ENCODE results near the gene UFC1.

Gene UFC1

DNA sequence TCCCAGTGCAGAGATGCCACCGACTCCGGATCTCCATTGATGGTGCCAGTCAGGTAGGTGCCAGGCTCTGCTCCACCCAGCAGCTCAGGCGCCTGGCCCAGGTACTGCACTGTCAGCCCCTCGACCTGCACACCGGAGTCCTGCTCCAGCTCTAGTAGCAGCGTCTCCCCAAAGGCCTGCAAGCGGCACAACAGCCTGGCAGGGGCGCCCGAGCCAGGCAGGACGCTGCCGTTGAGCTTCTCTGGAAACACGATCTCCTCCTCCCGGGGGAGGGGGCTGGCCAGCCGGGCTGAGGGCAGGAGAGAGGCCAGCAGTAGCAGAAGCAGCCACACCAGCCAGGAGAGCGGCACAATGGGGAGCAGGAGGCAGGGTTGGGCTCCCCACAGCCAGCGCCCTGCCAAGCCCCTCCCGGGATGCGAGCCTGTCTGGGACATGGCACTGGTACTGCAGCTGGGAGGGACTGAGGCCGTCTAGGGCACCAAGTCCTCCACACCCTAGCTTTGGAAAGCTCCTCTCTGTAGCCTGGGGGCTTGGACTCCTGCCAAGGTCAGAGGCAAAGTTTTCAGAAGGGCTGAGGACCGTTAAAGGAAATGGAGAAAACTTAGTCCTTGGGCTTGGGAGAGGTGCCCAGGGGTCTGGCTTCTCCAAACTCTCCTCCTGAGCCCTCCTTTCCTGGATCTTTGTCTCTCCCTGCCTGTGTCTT lies 44.6 kb downstream of the UFC1 start:
- Mint-ChIP-seq H3K27me3 (ENCODE audit: low read depth) (no peaks in the 10 kb centered on the region), H3K27ac (no peak overlapping the region), H3K4me3 (no peak overlapping the region), H3K4me1 (ENCODE audit: low read depth) (peaks cover 28% of the 10 kb centered on the region), H3K36me3 (ENCODE audit: low read depth) (peaks cover 3% of the 10 kb centered on the region), H3K9me3 (no peaks in the 10 kb centered on the region)
- DNase-seq (ENCODE audit: low spot score) = no peak

GRCh38 chr1:161198897-161199431 lies 45.2 kb downstream of the UFC1 start, which contains the start of gene ADAMTS4:
TSS of gene ADAMTS4 (minus strand) at chr1:161199054. CDS start at chr1:161198627, 427 bp downstream.
- H3K4me3 Mint-ChIP-seq = no peak within 1 kb of the TSS
- peak within 1 kb of the TSS; percentile 96 for H3K27ac Mint-ChIP-seq
- no peaks in the 10 kb centered on the region for H3K27me3 Mint-ChIP-seq (ENCODE audit: low read depth)
- peaks cover 33% of the 10 kb centered on the region for H3K4me1 Mint-ChIP-seq (ENCODE audit: low read depth)
- no peak for DNase-seq (ENCODE audit: low spot score)
- H3K9me3 Mint-ChIP-seq = no peaks in the 10 kb centered on the region
- peaks cover 9% of the 10 kb centered on the region for H3K36me3 Mint-ChIP-seq (ENCODE audit: low read depth)

- peaks cover 39% of the 10 kb centered on the region for H3K4me1 Mint-ChIP-seq (ENCODE audit: low read depth)
Observed at GRCh38 chr1:161199506-161200139, 45.8 kb downstream of the UFC1 start.

GRCh38 chr1:161200421-161200991 lies 46.7 kb downstream of the UFC1 start:
- Mint-ChIP-seq H3K27me3 (ENCODE audit: low read depth) (no peaks in the 10 kb centered on the region), H3K4me1 (ENCODE audit: low read depth) (peaks cover 39% of the 10 kb centered on the region), H3K27ac (peak overlapping the region; percentile 96), H3K9me3 (no peaks in the 10 kb centered on the region), H3K4me3 (peak overlapping the region; percentile 17), H3K36me3 (ENCODE audit: low read depth) (peaks cover 20% of the 10 kb centered on the region)
- DNase-seq (ENCODE audit: low spot score) = no peak

More at GRCh38 chr1:161199506-161200139, 45.8 kb downstream of the UFC1 start:
- Mint-ChIP-seq H3K27ac (peak overlapping the region; percentile 96), H3K36me3 (ENCODE audit: low read depth) (peaks cover 15% of the 10 kb centered on the region), H3K4me3 (no peak overlapping the region), H3K27me3 (ENCODE audit: low read depth) (no peaks in the 10 kb centered on the region), H3K9me3 (no peaks in the 10 kb centered on the region)
- no peak for DNase-seq (ENCODE audit: low spot score)

- peak overlapping the region; percentile 94 for H3K4me3 Mint-ChIP-seq
- peak overlapping the region; percentile 96 for H3K27ac Mint-ChIP-seq
- no peaks in the 10 kb centered on the region for H3K9me3 Mint-ChIP-seq
- H3K27me3 Mint-ChIP-seq (ENCODE audit: low read depth) = no peaks in the 10 kb centered on the region
- peaks cover 25% of the 10 kb centered on the region for H3K36me3 Mint-ChIP-seq (ENCODE audit: low read depth)
- DNase-seq (ENCODE audit: low spot score) = no peak
- H3K4me1 Mint-ChIP-seq (ENCODE audit: low read depth) = peaks cover 43% of the 10 kb centered on the region
Observed at GRCh38 chr1:161200992-161201835, 47.4 kb downstream of the UFC1 start.

GRCh38 chr1:161201836-161202712 lies 48.3 kb downstream of the UFC1 start, which contains the start of gene NDUFS2:
TSS of gene NDUFS2 (plus strand) at chr1:161202367. CDS start at chr1:161202386, 19 bp downstream.
- H3K36me3 Mint-ChIP-seq (ENCODE audit: low read depth) = peaks cover 33% of the 10 kb centered on the region
- H3K4me3 Mint-ChIP-seq = peak within 1 kb of the TSS; percentile 94
- peak; percentile 93 for DNase-seq (ENCODE audit: low spot score)
- peak within 1 kb of the TSS; percentile 96 for H3K27ac Mint-ChIP-seq
- peaks cover 47% of the 10 kb centered on the region for H3K4me1 Mint-ChIP-seq (ENCODE audit: low read depth)
- no peaks in the 10 kb centered on the region for H3K9me3 Mint-ChIP-seq
- no peaks in the 10 kb centered on the region for H3K27me3 Mint-ChIP-seq (ENCODE audit: low read depth)

DNA sequence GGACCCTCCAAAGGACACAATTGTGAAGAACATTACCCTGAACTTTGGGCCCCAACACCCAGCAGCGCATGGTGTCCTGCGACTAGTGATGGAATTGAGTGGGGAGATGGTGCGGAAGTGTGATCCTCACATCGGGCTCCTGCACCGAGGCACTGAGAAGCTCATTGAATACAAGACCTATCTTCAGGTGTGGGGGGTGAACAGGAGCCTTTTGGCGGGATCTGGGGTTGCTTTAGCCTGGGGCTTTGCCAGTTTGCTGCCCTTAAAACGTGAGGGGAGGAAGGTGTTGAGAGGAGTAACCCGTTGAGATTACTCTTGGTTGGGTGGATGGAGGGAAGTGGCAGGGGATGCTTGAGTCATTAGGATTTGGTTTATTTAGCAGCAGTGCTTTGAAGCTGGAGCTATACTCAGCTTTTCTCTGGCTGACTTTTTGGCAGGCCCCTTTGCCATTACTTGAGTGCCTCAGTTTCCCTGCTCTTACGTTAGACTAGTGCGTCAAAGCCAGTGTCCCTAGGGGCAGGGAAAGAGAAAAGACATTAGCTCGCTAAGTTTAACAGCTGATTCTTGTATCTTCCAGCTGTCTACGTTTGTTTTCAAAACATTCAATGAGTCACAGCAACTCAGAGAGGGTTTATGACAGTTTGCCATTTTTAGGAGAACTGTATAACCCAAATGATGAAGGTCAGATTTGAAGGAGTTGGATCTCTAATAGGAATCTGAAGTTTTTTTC lies 52.8 kb downstream of the UFC1 start:
- no peak for DNase-seq (ENCODE audit: low spot score)
- peaks cover 38% of the 10 kb centered on the region for H3K4me1 Mint-ChIP-seq (ENCODE audit: low read depth)
- no peak overlapping the region for H3K4me3 Mint-ChIP-seq
- peaks cover 58% of the 10 kb centered on the region for H3K36me3 Mint-ChIP-seq (ENCODE audit: low read depth)
- no peaks in the 10 kb centered on the region for H3K9me3 Mint-ChIP-seq
- H3K27me3 Mint-ChIP-seq (ENCODE audit: low read depth) = no peaks in the 10 kb centered on the region
- no peak overlapping the region for H3K27ac Mint-ChIP-seq

DNA sequence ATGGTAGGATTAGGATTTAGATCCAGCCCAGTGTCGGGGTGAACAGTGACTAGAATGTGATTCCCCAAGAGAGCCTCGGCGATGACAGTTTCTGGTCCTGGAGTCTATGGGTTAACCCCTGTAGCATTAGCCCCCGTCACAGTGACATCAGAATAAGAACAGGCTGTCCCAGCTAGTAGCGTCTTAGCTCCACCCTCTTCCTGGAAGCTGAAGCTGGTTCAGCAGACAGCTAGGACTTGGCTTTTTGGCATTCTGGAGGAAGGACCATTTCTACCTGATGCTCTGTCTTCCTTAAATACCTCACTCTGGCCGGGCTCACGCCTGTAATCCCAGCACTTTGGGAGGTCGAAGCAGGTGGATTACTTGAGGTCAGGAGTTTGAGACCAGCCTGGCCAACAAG lies 53.4 kb downstream of the UFC1 start:
- DNase-seq (ENCODE audit: low spot score) = no peak
- no peak overlapping the region for H3K4me3 Mint-ChIP-seq
- H3K27me3 Mint-ChIP-seq (ENCODE audit: low read depth) = no peaks in the 10 kb centered on the region
- H3K9me3 Mint-ChIP-seq = no peaks in the 10 kb centered on the region
- H3K36me3 Mint-ChIP-seq (ENCODE audit: low read depth) = peaks cover 64% of the 10 kb centered on the region
- H3K4me1 Mint-ChIP-seq (ENCODE audit: low read depth) = peaks cover 34% of the 10 kb centered on the region
- H3K27ac Mint-ChIP-seq = no peak overlapping the region

All from T-helper 2 cell treated with Interferon-gamma antibody and Interleukin-4, amounts not matched to agents 5 μg/mL and 100 μg/mL, for 36 hours (primary cell).